IPS DF 6.9 (cell line): ENCODE data around the gene IGF2R.
"Not testable (repeated sequence)": the region's sequence is repeated elsewhere in the genome, so short reads cannot be mapped to it uniquely, and the experiment has no call there.

ENCODE experiments used
- DNase-seq: peaks from one replicate; pipeline ENCODE4 v3.0.0-alpha.2; 2013; ENCODE audit warnings: low read depth, low spot score
- H3K27ac ChIP-seq: one replicate; pipeline ENCODE4 v1.5.1; 2013; ENCODE audit warnings: low read length, control low read depth
- H3K27me3 ChIP-seq: 2 replicates; pipeline ENCODE4 v1.6.1; 2013; ENCODE audit warnings: mild to moderate bottlenecking, low read length; ENCODE audit not compliant: control insufficient read depth, insufficient read depth
- H3K36me3 ChIP-seq: 2 replicates; pipeline ENCODE4 v1.6.1; 2013; ENCODE audit warnings: low read length; ENCODE audit not compliant: control insufficient read depth, insufficient read depth
- H3K4me1 ChIP-seq: 2 replicates; pipeline ENCODE4 v1.6.1; 2013; ENCODE audit warnings: low read length; ENCODE audit not compliant: control insufficient read depth, insufficient read depth
- H3K4me3 ChIP-seq: 2 replicates; pipeline ENCODE4 v1.5.1; 2013; ENCODE audit warnings: mild to moderate bottlenecking, low read length
- H3K9me3 ChIP-seq: 2 replicates; pipeline ENCODE4 v1.6.1; 2013; ENCODE audit warnings: low read length, inconsistent platforms; ENCODE audit not compliant: control insufficient read depth, insufficient read depth
- WGBS: extraction: QIAGEN DNeasy Blood & Tissue Kit; methylation state at CpG from one replicate; pipeline ENCODE4 v1.1.7; 2013; ENCODE audit warnings: mixed read lengths, missing lambda C conversion rate; ENCODE audit not compliant: insufficient read length, insufficient coverage; 5-methylcytosine and 5-hydroxymethylcytosine counted together

Gene IGF2R

GRCh38 chr6:159968295-159969203, at the start of gene IGF2R:
IGF2R (plus strand) TSS chr6:159969082; CDS start chr6:159969247, 165 bp downstream.
- peak within 1 kb of the TSS; percentile 93 for H3K4me3 ChIP-seq
- no peaks in the 10 kb centered on the region for H3K4me1 ChIP-seq
- no peak for DNase-seq
- H3K9me3 ChIP-seq = no peaks in the 10 kb centered on the region
- H3K27me3 ChIP-seq = no peaks in the 10 kb centered on the region
- H3K36me3 ChIP-seq = no peaks in the 10 kb centered on the region
- no CpG with 5 or more reads among the region's 68 CpGs for WGBS
- no peak within 1 kb of the TSS for H3K27ac ChIP-seq

- Histone ChIP-seq H3K27ac (no peak overlapping the region), H3K27me3 (no peaks in the 10 kb centered on the region), H3K36me3 (no peaks in the 10 kb centered on the region), H3K9me3 (no peaks in the 10 kb centered on the region), H3K4me1 (no peaks in the 10 kb centered on the region), H3K4me3 (no peak overlapping the region)
- DNase-seq = no peak
- WGBS = no CpG with 5 or more reads among the region's 6 CpGs
These were observed 49.1 kb upstream of the IGF2R start for GRCh38 chr6:159919800-159920199.

- H3K4me1 ChIP-seq, H3K27ac ChIP-seq, H3K27me3 ChIP-seq, H3K36me3 ChIP-seq, H3K9me3 ChIP-seq, DNase-seq, H3K4me3 ChIP-seq: not testable (repeated sequence)
- no CpG with 5 or more reads among the region's 2 CpGs for WGBS
These were observed 44.7 kb upstream of the IGF2R start for GRCh38 chr6:159924150-159924549.

- H3K36me3 ChIP-seq = no peaks in the 10 kb centered on the region
- no peak overlapping the region for H3K27ac ChIP-seq
- H3K4me3 ChIP-seq = no peak overlapping the region
- H3K27me3 ChIP-seq = no peaks in the 10 kb centered on the region
- H3K9me3 ChIP-seq = no peaks in the 10 kb centered on the region
- H3K4me1 ChIP-seq = no peaks in the 10 kb centered on the region
- WGBS = no CpG with 5 or more reads among the region's 5 CpGs
- no peak for DNase-seq
These were observed 42.2 kb upstream of the IGF2R start for GRCh38 chr6:159926542-159927203.

GRCh38 chr6:159929819-159930218, 39.1 kb upstream of the IGF2R start:
- no peak for DNase-seq
- Histone ChIP-seq H3K27me3 (no peaks in the 10 kb centered on the region), H3K36me3 (no peaks in the 10 kb centered on the region), H3K4me3 (no peak overlapping the region), H3K4me1 (no peaks in the 10 kb centered on the region), H3K27ac (no peak overlapping the region), H3K9me3 (no peaks in the 10 kb centered on the region)
- no CpG with 5 or more reads among the region's 8 CpGs for WGBS

GRCh38 chr6:159931112-159931511, 37.8 kb upstream of the IGF2R start:
- DNase-seq = no peak
- no peak overlapping the region for H3K4me3 ChIP-seq
- no peaks in the 10 kb centered on the region for H3K27me3 ChIP-seq
- H3K27ac ChIP-seq = no peak overlapping the region
- WGBS = no CpG with 5 or more reads among the region's 3 CpGs
- H3K9me3 ChIP-seq = no peaks in the 10 kb centered on the region
- H3K4me1 ChIP-seq = no peaks in the 10 kb centered on the region
- H3K36me3 ChIP-seq = no peaks in the 10 kb centered on the region

GRCh38 chr6:159931846-159932245, 37.0 kb upstream of the IGF2R start:
- no peak overlapping the region for H3K27ac ChIP-seq
- no peaks in the 10 kb centered on the region for H3K9me3 ChIP-seq
- no CpG with 5 or more reads among the region's 4 CpGs for WGBS
- no peak overlapping the region for H3K4me3 ChIP-seq
- no peaks in the 10 kb centered on the region for H3K36me3 ChIP-seq
- no peaks in the 10 kb centered on the region for H3K27me3 ChIP-seq
- no peak for DNase-seq
- no peaks in the 10 kb centered on the region for H3K4me1 ChIP-seq

- H3K4me3 ChIP-seq = no peak overlapping the region
- H3K4me1 ChIP-seq = no peaks in the 10 kb centered on the region
- H3K27ac ChIP-seq = no peak overlapping the region
- H3K9me3 ChIP-seq = no peaks in the 10 kb centered on the region
- no peaks in the 10 kb centered on the region for H3K36me3 ChIP-seq
- H3K27me3 ChIP-seq = no peaks in the 10 kb centered on the region
- no CpG with 5 or more reads among the region's 1 CpG for WGBS
- DNase-seq = no peak
These were observed 35.8 kb upstream of the IGF2R start for GRCh38 chr6:159933077-159933476.

GRCh38 chr6:159934181-159934580, 34.7 kb upstream of the IGF2R start:
- no peak for DNase-seq
- no peaks in the 10 kb centered on the region for H3K9me3 ChIP-seq
- H3K27me3 ChIP-seq = no peaks in the 10 kb centered on the region
- H3K4me1 ChIP-seq = no peaks in the 10 kb centered on the region
- no peak overlapping the region for H3K27ac ChIP-seq
- no CpG with 5 or more reads among the region's 4 CpGs for WGBS
- no peaks in the 10 kb centered on the region for H3K36me3 ChIP-seq
- no peak overlapping the region for H3K4me3 ChIP-seq

- Histone ChIP-seq H3K4me3 (no peak overlapping the region), H3K27ac (no peak overlapping the region), H3K27me3 (no peaks in the 10 kb centered on the region), H3K4me1 (no peaks in the 10 kb centered on the region), H3K36me3 (no peaks in the 10 kb centered on the region), H3K9me3 (no peaks in the 10 kb centered on the region)
- no CpG with 5 or more reads among the region's 2 CpGs for WGBS
- DNase-seq = no peak
These were observed 33.8 kb upstream of the IGF2R start for GRCh38 chr6:159935065-159935464.
